Vagina (tissue), 2 donors: Measurements from ENCODE around the gene TPSAB1.

Experiments used
- CTCF ChIP-seq, 3 experiments: fragments of 450-650 bp in 2 of 3; fragments of 200-600 bp in 1 of 3; sonication (generic) in 1 of 3; IDR thresholded peaks; one replicate each; pipeline ENCODE4 v1.5.1; 2017 to 2019; ENCODE audit warnings: antibody characterized with exemption in 3 of 3, mild to moderate bottlenecking in 2 of 3, moderate library complexity in 2 of 3
- POLR2A ChIP-seq, 2 donors: fragments of 450-650 bp; IDR thresholded peaks; one replicate each; pipeline ENCODE4 v1.6.1; 2017; ENCODE audit warnings: antibody characterized with exemption in 2 of 2, mild to moderate bottlenecking in 2 of 2, moderate library complexity in 2 of 2
- POLR2AphosphoS5 ChIP-seq, 2 donors: sonication (generic); formaldehyde crosslinking; IDR thresholded peaks; one replicate each; pipeline ENCODE4 v1.9.0; 2017; ENCODE audit warnings: antibody characterized with exemption in 2 of 2, mild to moderate bottlenecking in 2 of 2, low read depth in 1 of 2; ENCODE audit not compliant: insufficient read depth in 1 of 2

- no peak for TF ChIP-seq CTCF (IDR thresholded peaks at IDR 0.05)
- TF ChIP-seq POLR2A (IDR thresholded peaks at IDR 0.05): no peak
- no peak for TF ChIP-seq POLR2AphosphoS5 (IDR thresholded peaks at IDR 0.05; ENCODE audit: insufficient read depth in 1 of 2, low read depth in 1 of 2)
These were observed 24.7 kb downstream of the TPSAB1 start for GRCh38 chr16:1265090-1265630.
